HG02759 (cell line): ENCODE measurements around the gene LRTM1.

ENCODE experiments used
- ATAC-seq: cut with Tn5 transposase; IDR thresholded peaks from one replicate; pipeline ENCODE4 v1.9.1; 2021; ENCODE audit warnings: mild to moderate bottlenecking, moderate library complexity; ENCODE audit not compliant: unreplicated experiment

The LRTM1 gene

GRCh38 chr3:54928046-54928770, at the start of gene LRTM1:
LRTM1 (minus strand) TSS chr3:54928059; CDS start chr3:54927911, 148 bp downstream.
- ATAC-seq: no peak

- ATAC-seq: no peak
These were observed 49.6 kb upstream of the LRTM1 start for GRCh38 chr3:54977439-54977838.

DNA sequence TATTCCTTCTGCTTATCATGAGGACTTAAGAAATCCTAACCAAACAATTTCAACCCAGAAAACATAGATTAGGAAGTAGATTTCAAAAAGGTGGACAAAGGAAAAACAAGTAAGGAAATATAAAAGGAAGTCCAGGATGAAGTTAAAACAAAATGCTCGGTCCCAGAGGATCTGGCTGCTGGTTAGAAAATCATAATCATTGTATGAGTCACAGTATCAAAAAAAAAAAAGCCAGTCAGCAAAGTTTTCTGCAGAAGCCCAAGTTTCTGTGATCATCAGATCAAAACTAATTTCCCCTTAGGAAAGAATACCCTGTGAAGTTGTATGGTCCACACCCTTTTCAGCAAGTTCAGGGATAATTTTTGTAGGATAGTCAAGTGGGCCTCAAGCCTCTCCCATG, 43.0 kb upstream of the LRTM1 start:
- ATAC-seq: no peak

GRCh38 chr3:54969652-54970051, 41.8 kb upstream of the LRTM1 start:
- ATAC-seq: no peak

GRCh38 chr3:54968546-54969172, 40.8 kb upstream of the LRTM1 start:
- ATAC-seq: no peak

DNA sequence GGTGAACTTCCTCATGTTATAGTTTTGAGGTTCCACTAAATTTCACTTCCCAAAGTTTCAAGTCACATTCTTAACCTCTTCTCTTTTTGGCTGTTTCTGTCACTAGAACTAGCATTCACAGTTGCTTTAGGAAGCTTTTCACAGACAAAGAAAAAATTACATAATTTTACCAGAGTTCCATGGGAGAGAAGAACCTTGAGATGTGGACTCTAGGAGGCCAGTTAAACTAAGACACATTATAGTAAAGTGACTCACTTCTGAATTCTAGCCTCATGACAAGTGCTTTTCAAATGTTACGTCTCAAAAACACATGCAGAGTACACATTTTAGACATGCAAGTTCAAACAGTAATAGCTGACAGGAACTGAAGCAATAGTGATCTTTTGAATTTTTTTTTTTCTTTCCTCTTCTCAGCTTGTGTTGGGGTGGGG, 39.9 kb upstream of the LRTM1 start:
- ATAC-seq: no peak

GRCh38 chr3:54966979-54967378, 39.1 kb upstream of the LRTM1 start:
- no peak for ATAC-seq

- no peak for ATAC-seq
These were observed 37.9 kb upstream of the LRTM1 start for GRCh38 chr3:54965746-54966145.

DNA sequence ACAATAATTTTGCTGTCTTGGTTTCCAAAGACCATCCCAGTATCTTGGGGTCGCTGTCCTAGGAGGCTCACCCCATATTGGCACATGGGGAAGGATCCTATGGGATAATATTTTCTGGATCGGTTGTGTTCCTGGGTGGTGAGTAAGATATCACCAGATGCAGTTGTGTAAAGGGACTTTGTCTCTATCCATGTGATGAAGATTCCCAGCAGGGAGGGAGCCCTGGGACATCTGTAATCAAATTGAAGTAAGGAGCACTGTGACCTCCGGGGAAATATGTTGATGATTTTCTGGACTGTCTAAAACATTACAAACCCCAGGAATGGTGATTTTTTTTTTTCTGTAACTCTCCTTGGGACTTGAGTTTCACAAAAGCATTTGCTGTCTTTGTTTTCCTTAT, 36.2 kb upstream of the LRTM1 start:
- no peak for ATAC-seq

GRCh38 chr3:54963641-54964040, 35.8 kb upstream of the LRTM1 start:
- ATAC-seq: no peak

GRCh38 chr3:54962200-54962599, 34.3 kb upstream of the LRTM1 start:
- ATAC-seq: no peak

DNA sequence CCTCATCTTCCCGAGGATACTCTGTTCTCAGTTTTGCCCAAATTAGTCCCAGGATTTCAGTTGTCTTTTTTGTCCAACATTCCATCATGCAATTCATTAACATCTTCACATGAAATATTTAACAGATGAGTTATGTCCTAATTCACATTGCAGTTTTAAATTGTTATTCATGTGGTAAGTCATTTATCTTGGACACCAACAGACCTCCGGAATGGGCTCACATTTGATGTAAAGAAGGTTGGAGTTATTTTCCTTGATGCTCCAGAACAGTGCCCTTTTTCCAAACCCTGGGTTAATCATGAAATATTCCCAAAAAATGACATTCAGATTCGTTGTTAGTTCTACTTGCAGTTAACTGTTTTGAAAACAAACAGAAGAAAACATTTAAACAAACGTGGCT, 32.8 kb upstream of the LRTM1 start:
- ATAC-seq: no peak

DNA sequence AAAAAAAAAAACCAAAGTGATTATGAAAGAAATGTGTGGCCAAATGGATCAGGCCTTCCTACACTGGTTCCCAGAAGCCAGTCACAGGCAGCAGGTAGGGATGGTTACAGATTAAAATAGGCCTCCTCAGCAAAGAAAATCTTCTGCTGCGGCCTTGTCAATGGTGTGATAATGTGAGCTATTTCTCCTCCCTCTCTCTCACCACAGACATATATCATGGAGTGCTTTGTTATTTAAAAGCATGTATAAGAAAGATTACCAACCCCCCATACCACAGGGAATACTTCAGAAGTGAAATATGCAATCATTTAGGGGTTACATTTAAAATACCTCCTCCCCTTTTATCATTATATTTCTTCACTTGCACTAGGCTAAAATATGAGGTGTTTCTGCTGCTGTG, 32.2 kb upstream of the LRTM1 start:
- ATAC-seq: no peak

- ATAC-seq: no peak
These were observed 29.9 kb upstream of the LRTM1 start for GRCh38 chr3:54957711-54958110.

GRCh38 chr3:54955941-54956340, 28.1 kb upstream of the LRTM1 start:
- ATAC-seq: no peak

DNA sequence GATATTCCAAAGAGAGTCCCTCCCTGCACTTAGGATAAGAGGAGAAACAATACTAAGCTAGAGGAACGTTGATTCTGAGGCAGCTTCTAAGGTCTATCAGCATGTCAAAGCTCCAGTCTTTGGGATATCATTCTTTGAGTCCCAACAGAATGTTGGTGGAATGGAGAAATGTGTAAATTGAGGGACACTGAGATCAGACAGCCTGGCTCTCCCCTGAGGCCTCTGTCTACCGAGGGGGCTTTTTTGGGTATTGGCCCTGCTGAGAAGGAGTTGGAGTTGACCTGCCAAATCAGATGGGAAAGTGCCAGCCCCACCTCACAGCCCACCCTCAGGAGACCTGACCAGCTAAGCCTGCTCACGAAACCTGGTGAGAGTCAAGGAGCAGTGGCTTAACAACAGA, 27.6 kb upstream of the LRTM1 start:
- ATAC-seq: no peak

DNA sequence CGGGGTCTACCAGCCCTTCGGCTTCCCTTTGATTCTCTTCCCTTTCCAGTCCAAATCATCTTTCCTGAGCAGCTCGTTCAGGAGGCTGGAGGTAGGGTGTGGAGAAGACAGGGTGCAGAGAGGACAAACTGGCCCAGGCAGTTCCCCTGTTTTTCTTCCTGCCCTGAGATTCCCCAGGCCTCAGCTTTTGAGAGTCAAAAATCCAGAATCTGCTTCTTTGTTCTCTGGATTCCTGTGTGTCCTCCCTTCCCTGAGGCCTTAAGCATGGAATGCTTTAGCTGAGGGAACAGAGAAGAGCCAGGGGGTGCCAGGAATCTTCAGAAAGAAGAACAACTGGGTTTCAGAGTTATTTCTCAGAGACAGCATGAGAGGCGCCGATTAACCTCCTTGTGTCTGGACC, 26.7 kb upstream of the LRTM1 start:
- no peak for ATAC-seq

DNA sequence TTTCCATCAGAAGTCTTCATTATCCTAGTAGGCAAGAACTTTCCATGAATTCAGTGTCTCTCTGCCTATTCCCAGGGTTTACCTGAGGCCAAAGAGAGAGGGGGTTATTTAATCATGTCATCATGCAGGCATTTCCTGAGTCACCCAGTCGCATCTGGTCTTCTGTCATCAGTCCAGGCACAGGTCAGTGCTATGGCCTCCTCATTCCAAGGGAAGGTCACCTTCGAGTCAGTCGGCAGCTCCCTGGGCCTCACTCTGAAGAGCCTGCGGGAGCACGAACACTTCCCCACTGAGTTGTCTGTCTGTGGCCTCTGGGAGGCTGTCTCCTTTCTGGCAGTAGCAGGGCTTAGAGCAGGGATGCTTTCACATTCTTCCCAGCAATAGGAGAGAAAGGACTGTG, 26.2 kb upstream of the LRTM1 start:
- ATAC-seq: no peak

DNA sequence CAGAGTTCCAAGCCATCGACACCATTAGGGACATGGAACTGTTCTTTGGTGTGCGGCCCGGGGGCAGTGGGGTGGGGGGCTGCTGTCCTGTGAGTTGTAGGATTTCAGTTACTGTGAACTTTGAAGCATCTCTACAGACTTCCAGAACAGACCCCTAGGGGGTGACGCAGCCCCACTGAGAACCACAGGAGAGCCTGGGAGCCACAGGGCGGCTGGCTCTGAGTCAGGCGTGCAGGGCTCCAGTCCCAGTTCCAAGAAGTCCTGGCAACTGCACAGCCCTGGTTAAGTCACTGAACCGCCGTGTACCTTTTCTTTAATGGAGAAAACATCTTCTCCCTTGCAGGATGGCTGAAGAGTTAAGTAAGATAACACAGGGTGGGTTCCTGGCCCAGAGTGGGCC, 23.5 kb upstream of the LRTM1 start:
- ATAC-seq: no peak

DNA sequence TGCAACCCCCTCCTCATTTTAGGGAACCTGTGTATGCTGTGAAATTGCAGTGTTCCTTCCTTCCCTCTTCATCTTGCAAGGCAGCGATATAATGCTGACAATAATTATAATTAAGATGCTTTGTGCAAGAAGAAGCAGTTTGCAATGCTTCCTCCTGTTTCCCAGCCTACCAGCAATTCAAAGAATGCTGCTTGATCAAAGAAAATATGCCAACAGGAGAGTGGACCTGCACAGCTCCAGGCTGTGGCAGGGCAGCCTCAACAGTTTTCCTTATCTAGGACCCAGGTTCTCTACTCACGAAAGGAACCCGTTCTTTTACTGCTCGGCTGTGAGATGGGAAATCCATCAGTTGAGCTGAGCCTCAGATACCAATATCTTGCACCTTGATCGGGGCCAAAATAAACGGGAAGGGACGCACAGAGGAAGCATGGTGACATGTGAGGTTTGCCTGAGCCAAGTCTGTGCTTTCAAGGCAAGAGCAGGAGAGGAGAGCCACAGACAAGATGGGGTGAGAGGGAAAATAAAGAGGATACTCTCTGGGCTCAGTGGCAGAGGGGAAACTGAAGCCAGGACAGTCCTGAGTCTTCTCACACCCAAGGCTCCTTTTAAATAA, 22.6 kb upstream of the LRTM1 start:
- ATAC-seq: no peak

GRCh38 chr3:54949491-54950044, 21.7 kb upstream of the LRTM1 start:
- no peak for ATAC-seq
